ENCODE data around the gene SIGLEC12.

The SIGLEC12 gene

DNA sequence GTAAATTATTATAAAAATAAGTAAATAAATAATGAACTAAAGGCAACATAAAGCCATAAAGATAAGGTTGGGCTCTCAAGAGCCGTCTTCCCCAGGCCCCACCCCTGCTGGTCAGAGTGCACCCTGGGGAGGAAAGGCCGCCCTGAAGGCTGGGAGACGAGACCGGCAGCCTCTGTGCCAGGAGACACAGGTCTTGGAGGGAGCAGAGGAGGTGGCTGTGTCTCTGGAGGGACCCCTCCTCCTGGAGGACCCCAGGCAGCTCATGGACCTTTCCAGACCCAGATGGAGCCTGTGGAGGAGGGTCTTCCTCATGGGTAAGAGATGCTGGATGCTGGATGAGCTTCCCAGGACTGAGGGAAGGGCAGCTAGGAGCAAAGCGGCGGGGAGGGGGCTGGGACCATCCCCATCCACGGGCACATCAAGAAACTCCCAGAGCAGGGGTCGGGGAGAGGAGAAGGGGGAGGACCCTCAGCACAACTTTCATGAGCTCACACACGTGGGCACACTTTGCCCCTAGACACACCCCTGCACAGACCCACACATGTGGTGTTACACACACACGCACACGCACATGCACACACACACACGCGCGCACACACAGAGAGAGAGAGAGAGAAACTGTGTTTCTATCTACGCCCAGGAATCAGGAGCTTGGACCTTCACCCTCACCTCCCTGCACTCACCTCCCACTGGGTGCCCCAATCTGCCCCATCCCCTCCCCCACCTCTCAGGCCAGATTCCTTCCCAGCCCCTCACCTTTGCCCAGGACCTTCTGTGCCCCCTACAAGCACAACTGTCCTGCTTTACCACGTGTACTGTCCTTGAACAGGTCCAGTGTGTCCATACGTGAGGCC is 23.0 kb downstream of the SIGLEC12 start, which contains the start of gene CEACAM18:
CEACAM18 (plus strand) TSS at position 159 of the 854 bp plus-strand sequence.
- Histone ChIP-seq H3K27me3 (replicated peaks; ENCODE audit: insufficient read depth, low read length) (no peaks in the 10 kb centered on the region), H3K9me2 (replicated peaks; ENCODE audit: insufficient read depth, low read length) (no peaks in the 10 kb centered on the region)
- TF ChIP-seq EZH2phosphoT487 (IDR thresholded peaks at IDR 0.05; ENCODE audit: low read length) (no peak), CTCF (IDR thresholded peaks at IDR 0.05; ENCODE audit: low read length) (no peak), EZH2 (optimal IDR thresholded peaks at IDR 0.05; ENCODE audit: low read depth, low read length) (no peak)

DNA sequence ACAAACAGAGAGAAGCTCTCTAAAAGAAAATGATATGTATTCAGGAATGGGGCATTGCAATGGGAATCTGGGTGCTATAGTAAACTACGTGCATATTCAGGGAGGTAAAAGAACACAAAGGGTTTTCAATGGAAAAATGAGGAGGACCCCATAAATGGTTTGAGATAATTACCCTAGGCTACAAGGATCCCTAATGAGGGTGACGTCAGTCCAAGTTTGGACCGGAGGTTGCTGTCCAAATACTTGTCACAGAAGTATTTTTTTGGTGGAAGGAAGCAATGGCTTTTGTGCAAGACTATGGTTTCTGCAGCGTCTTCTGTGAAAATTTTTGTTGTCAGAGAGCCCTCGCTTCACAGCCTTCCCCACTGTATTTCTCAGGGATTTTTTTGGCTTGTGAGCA is 24.3 kb downstream of the SIGLEC12 start:
- no peaks in the 10 kb centered on the region for H3K9me3 ChIP-seq (replicated peaks; ENCODE audit: insufficient read depth, low read length)
- H3K4me3 ChIP-seq (ENCODE audit: low read length): no peak overlapping the region
- no peaks in the 10 kb centered on the region for H3K27me3 ChIP-seq (replicated peaks; ENCODE audit: insufficient read depth, low read length)
- no peaks in the 10 kb centered on the region for H3K79me2 ChIP-seq (ENCODE audit: low read length)
- no peak for DNase-seq
- no peak for TF ChIP-seq CTCF (IDR thresholded peaks at IDR 0.05; ENCODE audit: low read length)
- TF ChIP-seq EZH2phosphoT487 (IDR thresholded peaks at IDR 0.05; ENCODE audit: low read length): no peak
- no peak for TF ChIP-seq EZH2 (optimal IDR thresholded peaks at IDR 0.05; ENCODE audit: low read depth, low read length)
- no peak overlapping the region for H3K9ac ChIP-seq (ENCODE audit: low read length)
- no peaks in the 10 kb centered on the region for H3F3A ChIP-seq (ENCODE audit: insufficient read depth, low read length)
- no peaks in the 10 kb centered on the region for H3K4me1 ChIP-seq (ENCODE audit: low read length)
- no peaks in the 10 kb centered on the region for H3K9me2 ChIP-seq (replicated peaks; ENCODE audit: insufficient read depth, low read length)
- H3K36me3 ChIP-seq (replicated peaks; ENCODE audit: insufficient read depth, low read length): no peaks in the 10 kb centered on the region
- no peak overlapping the region for H2AFZ ChIP-seq (ENCODE audit: low read length)
- H3K27ac ChIP-seq (ENCODE audit: low read length): no peak overlapping the region
- H3K4me2 ChIP-seq (ENCODE audit: low read depth, low read length): no peak overlapping the region
- no peaks in the 10 kb centered on the region for H4K20me1 ChIP-seq (ENCODE audit: insufficient read depth, low read length)

More for the DNA sequence above, 23.0 kb downstream of the SIGLEC12 start, which contains the start of gene CEACAM18:
- no peaks in the 10 kb centered on the region for H3K36me3 ChIP-seq (replicated peaks; ENCODE audit: insufficient read depth, low read length)
- no peak for DNase-seq
- no peaks in the 10 kb centered on the region for H3K4me1 ChIP-seq (ENCODE audit: low read length)
- no peaks in the 10 kb centered on the region for H4K20me1 ChIP-seq (ENCODE audit: insufficient read depth, low read length)
- no peak within 1 kb of the TSS for H3K4me2 ChIP-seq (ENCODE audit: low read depth, low read length)
- H3K79me2 ChIP-seq (ENCODE audit: low read length): no peaks in the 10 kb centered on the region
- no peak within 1 kb of the TSS for H2AFZ ChIP-seq (ENCODE audit: low read length)
- no peak within 1 kb of the TSS for H3K4me3 ChIP-seq (ENCODE audit: low read length)
- H3K9ac ChIP-seq (ENCODE audit: low read length): no peak within 1 kb of the TSS
- H3F3A ChIP-seq (ENCODE audit: insufficient read depth, low read length): no peaks in the 10 kb centered on the region
- no peak within 1 kb of the TSS for H3K27ac ChIP-seq (ENCODE audit: low read length)
- no peaks in the 10 kb centered on the region for H3K9me3 ChIP-seq (replicated peaks; ENCODE audit: insufficient read depth, low read length)

DNA sequence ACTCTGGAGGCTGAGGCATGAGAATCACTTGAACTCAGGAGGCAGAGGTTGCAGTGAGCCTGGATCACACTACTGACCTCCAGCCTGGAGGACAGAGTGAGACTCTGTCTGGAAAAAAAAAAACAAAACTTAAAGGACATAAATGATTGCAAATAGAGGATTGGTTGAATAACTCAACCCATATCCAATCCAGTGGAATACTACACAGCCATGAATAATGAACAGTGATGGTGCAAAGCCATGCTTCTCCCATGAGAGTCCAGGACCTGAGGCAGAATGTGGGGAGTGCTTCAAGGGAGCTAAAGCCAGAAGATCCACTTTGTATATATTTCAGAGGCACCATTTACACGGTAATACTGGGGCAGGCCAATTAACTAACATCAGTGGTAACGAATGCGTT is 25.4 kb downstream of the SIGLEC12 start:
- no peaks in the 10 kb centered on the region for H3F3A ChIP-seq (ENCODE audit: insufficient read depth, low read length)
- H3K4me3 ChIP-seq (ENCODE audit: low read length): no peak overlapping the region
- H3K27me3 ChIP-seq (replicated peaks; ENCODE audit: insufficient read depth, low read length): no peaks in the 10 kb centered on the region
- no peak overlapping the region for H2AFZ ChIP-seq (ENCODE audit: low read length)
- H4K20me1 ChIP-seq (ENCODE audit: insufficient read depth, low read length): no peaks in the 10 kb centered on the region
- no peak overlapping the region for H3K27ac ChIP-seq (ENCODE audit: low read length)
- no peaks in the 10 kb centered on the region for H3K79me2 ChIP-seq (ENCODE audit: low read length)
- no peaks in the 10 kb centered on the region for H3K9me2 ChIP-seq (replicated peaks; ENCODE audit: insufficient read depth, low read length)
- no peak for TF ChIP-seq CTCF (IDR thresholded peaks at IDR 0.05; ENCODE audit: low read length)
- no peak for TF ChIP-seq EZH2 (optimal IDR thresholded peaks at IDR 0.05; ENCODE audit: low read depth, low read length)
- no peak for TF ChIP-seq EZH2phosphoT487 (IDR thresholded peaks at IDR 0.05; ENCODE audit: low read length)
- no peak for DNase-seq
- no peak overlapping the region for H3K4me2 ChIP-seq (ENCODE audit: low read depth, low read length)
- H3K4me1 ChIP-seq (ENCODE audit: low read length): no peaks in the 10 kb centered on the region
- H3K9me3 ChIP-seq (replicated peaks; ENCODE audit: insufficient read depth, low read length): no peaks in the 10 kb centered on the region
- no peak overlapping the region for H3K9ac ChIP-seq (ENCODE audit: low read length)
- H3K36me3 ChIP-seq (replicated peaks; ENCODE audit: insufficient read depth, low read length): no peaks in the 10 kb centered on the region

Measured in MM.1S (cell line).